Kidney epithelial cell (primary cell): Measurements from ENCODE around the gene TRIM71. TPM values are rescaled to one million over a fixed set of nuclear protein-coding genes. Genes with fewer than 3 reads are reported as not detected.

Experiments used
- DNase-seq: peaks from one replicate; pipeline ENCODE4 v3.0.0-alpha.2; 2010; ENCODE audit warnings: low read depth
- H3K27me3 ChIP-seq: 2 replicates; pipeline ENCODE4 v1.6.0; 2011; ENCODE audit warnings: low read length; ENCODE audit not compliant: control insufficient read depth, insufficient read depth
- H3K36me3 ChIP-seq: 2 replicates; pipeline ENCODE4 v1.5.1; 2011; ENCODE audit warnings: low read length; ENCODE audit not compliant: control insufficient read depth, insufficient read depth
- H3K4me3 ChIP-seq: 2 replicates; pipeline ENCODE4 v1.5.1; 2011; ENCODE audit warnings: low read depth, mild to moderate bottlenecking, control low read depth, low read length
- CTCF ChIP-seq: IDR thresholded peaks from 2 replicates; pipeline ENCODE4 v1.5.1; 2011; ENCODE audit warnings: mild to moderate bottlenecking, moderate library complexity, low read length, control low read depth, inconsistent platforms; ENCODE audit not compliant: insufficient read depth, poor library complexity, severe bottlenecking
- total RNA-seq: library from RNA; depleted of rRNA; stranded (reverse); fragments of >200 nt; gene quantifications from 2 replicates; pipeline ENCODE4 v1.2.3, GENCODE V29; 2015

Gene TRIM71
- total RNA-seq, 1 donor from 2014 or later, result 2.4 TPM

GRCh38 chr3:32895701-32896100, 77.9 kb downstream of the TRIM71 start:
- TF ChIP-seq CTCF, result no peak
- H3K36me3 ChIP-seq, result no peaks in the 10 kb centered on the region
- no peaks in the 10 kb centered on the region for H3K27me3 ChIP-seq
- DNase-seq, result no peak
- no peak overlapping the region for H3K4me3 ChIP-seq

- H3K4me3 ChIP-seq, result no peak overlapping the region
- no peak for DNase-seq
- H3K27me3 ChIP-seq, result no peaks in the 10 kb centered on the region
- TF ChIP-seq CTCF, result no peak
- H3K36me3 ChIP-seq, result no peaks in the 10 kb centered on the region
Observed at GRCh38 chr3:32896143-32896542, 78.3 kb downstream of the TRIM71 start.

GRCh38 chr3:32897001-32897601, 79.3 kb downstream of the TRIM71 start:
- Histone ChIP-seq H3K27me3 (no peaks in the 10 kb centered on the region), H3K36me3 (no peaks in the 10 kb centered on the region), H3K4me3 (no peak overlapping the region)
- no peak for DNase-seq
- TF ChIP-seq CTCF, result no peak

- Histone ChIP-seq H3K4me3 (no peak overlapping the region), H3K27me3 (no peaks in the 10 kb centered on the region), H3K36me3 (no peaks in the 10 kb centered on the region)
- TF ChIP-seq CTCF, result peak; percentile 15
- DNase-seq, result no peak
Observed at GRCh38 chr3:32897981-32898623, 80.3 kb downstream of the TRIM71 start.

GRCh38 chr3:32899265-32899664, 81.5 kb downstream of the TRIM71 start:
- no peak for TF ChIP-seq CTCF
- no peaks in the 10 kb centered on the region for H3K27me3 ChIP-seq
- no peaks in the 10 kb centered on the region for H3K36me3 ChIP-seq
- no peak overlapping the region for H3K4me3 ChIP-seq
- no peak for DNase-seq
